NCI-H345 treated with DMSO at 0.1 percent for 48 hours (cell line): ENCODE data around the gene KRTAP4-16.
"Not testable (repeated sequence)": the region's sequence is repeated elsewhere in the genome, so short reads cannot be mapped to it uniquely, and the experiment has no call there.

Experiments used
- DNase-seq: peaks from one replicate; lab custom pipeline; 2025; ENCODE audit not compliant: unreplicated experiment; lab: John Stamatoyannopoulos, UW

The KRTAP4-16 gene

GRCh38 chr17:41101586-41102259 lies at the start of gene KRTAP4-16:
Gene KRTAP4-16, minus strand, starts transcription at chr17:41102209. Its CDS starts 0 bp downstream, at chr17:41102209.
- no peak for DNase-seq

GRCh38 chr17:41151525-41151924 lies 49.5 kb upstream of the KRTAP4-16 start:
- no peak for DNase-seq

DNA sequence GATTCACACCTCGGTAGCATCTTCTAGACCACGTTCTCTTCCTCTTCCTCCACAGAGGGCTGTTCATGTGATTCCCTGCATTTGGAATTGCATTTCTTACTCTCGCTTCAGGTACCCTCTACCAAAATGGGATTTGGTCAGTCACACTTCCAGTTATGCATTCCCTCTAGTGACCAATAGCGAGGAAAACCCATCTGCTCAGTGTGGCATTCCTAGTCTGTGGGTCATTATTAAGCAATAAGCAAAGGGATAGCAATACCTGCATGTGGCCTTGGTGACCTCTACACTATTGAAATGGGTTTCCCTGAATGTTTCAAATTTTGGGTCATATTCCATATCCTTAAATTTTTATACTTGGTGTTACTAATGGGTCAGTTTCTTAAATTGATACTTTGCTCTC lies 48.0 kb upstream of the KRTAP4-16 start:
- no peak for DNase-seq

DNA sequence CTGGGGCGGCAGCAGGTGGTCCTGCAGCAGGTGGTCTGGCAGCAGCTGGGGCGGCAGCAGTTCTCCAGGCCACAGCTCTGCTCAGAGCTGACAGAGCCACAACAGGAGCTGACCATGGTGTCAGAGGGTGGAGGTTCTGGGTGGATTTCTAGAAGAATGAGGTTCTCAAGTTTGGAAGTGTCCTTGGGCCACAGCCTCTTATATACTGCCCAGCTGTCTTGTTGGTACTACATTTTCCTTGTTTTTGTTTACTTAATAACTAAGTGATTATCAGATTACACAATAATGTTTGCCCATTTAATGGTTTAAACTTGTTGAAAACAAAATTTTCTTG lies 47.6 kb upstream of the KRTAP4-16 start, which contains the start of gene KRTAP4-5:
Gene KRTAP4-5, minus strand, starts transcription at position 174 of the 334 bp plus-strand sequence. Its CDS starts 58 bp downstream, at position 116.
- DNase-seq: no peak

DNA sequence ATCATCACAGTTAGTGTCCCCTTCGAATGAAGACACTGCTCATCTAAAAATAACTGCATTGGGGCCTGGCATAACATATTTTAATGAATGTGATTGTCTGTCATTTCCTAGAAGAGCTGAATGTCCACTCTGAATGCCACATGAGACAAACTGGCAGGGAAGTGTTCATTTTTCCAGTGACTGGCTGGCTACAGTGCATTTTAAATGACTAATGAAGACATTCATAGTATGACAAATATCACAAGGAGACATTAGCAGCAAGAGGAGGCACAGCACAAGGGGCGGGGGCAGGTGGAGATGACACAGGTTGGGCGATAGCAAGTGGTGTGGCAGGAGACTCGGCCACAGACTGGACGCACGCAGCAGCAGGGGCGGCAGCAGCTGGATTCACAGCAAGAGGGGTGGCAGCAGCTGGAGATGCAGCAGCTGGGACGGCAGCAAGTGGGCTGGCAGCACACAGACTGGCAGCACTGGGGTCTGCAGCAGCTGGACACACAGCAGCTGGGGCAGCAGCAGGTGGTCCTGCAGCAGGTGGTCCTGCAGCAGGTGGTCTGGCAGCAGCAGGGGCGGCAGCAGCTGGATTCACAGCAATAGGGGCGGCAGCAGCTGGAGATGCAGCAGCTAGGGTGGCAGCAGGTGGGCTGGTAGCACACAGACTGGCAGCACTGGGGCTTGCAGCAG lies 47.1 kb upstream of the KRTAP4-16 start:
- DNase-seq: not testable (repeated sequence)

DNA sequence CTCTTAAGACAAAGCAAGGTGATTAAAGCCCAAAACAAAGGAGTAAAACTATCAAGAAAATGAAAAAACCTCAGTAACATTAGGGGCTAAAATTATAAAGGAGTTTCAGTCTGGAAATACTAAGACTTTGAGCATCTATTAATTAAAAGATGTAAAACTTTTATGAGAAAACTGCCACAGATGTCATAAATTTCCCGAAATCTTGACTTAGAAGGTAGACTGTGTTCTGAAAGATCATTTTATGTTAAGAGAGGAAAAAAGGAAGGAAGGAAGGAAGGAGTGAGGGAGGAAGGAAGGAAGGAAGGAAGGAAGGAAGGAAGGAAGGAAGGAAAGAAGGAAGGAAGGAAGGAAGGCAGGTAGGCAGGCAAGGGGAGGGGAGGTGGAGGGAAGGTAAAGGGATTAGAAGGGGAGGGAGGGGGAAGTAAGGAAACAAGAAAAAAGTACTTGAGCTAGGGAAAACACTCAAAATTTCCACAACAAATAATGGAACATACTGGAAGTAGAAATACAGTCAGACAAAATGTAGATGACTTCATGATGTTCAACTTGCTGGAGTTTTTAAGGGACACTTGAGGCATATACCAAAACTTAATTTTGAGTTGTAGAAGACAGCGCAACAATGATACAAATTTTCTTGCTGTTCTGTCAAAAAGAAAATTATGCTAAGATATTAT lies 45.7 kb upstream of the KRTAP4-16 start:
- no peak for DNase-seq

DNA sequence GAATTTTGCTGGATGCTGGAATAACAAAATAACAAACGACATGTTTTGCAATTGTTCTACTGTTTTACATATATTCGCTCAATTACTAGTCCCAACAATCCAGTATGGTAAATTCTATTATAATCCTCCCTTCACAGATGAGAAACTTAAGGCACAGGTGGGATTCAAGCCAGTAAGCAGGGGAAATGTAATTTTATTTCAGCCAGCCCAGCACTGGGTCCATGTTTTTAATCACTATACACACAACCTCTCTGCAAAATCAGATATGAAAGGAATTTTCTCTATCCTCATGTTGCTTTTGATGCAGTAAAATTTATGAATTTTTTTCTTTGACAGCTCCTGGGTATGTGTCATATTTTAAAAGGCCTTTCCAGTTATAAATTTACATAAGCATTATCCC lies 43.3 kb upstream of the KRTAP4-16 start:
- no peak for DNase-seq

GRCh38 chr17:41144846-41145245 lies 42.8 kb upstream of the KRTAP4-16 start:
- DNase-seq: no peak

DNA sequence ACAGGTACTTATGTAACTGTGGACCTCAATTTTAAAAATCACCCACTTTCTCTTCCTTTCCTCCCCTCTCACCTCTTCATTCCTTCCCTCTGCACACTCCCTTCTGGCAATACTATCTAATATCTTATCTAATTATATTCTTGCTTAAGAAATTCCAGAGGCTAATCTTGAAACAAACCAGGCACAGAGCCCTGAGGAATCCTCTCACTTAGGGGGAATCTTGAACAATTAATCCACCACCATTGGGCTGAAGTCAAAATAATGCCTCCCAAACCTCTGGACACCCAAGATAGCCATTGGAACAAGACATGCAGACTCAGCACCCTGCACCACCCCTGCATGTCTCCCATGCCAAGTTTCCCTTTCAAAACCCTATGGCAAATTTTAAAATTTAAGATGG lies 39.4 kb upstream of the KRTAP4-16 start:
- no peak for DNase-seq

DNA sequence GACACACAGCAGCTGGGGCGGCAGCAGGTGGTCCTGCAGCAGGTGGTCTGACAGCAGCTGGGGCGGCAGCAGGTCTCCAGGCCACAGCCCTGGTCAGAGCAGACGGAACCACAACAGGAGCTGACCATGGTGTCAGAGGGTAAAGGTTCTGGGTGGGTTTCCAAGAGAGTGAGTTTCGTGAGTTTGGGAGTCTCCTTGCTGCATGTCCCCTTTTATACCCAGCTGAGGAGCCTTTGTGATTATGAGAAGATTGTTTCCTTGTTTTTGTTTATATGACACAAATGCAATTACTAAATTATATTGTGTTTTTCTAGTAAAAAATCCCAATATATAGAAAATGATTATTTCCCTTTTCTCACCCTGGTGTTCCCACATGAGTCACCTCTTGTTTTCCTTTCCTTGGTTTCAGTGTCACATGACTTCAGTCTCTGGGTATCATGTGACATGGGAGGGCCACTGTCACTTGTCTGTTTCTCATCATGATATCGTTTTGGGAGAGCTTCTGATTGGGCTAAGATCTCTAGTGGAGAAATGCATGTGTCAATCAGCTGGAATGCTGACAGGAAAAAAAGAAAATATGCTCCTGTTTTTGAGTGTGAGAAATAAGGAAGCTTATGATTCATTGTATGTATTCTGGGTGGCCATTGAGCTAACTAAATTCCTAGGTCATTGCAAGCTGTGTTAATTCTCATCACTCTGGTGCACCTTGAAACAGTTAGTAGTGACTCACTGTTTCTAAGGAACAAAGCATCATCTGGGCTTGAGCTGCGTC lies 38.5 kb upstream of the KRTAP4-16 start, which contains the start of gene KRTAP4-6:
Gene KRTAP4-6, minus strand, starts transcription at position 185 of the 772 bp plus-strand sequence. Its CDS starts 57 bp downstream, at position 128.
- DNase-seq: no peak

DNA sequence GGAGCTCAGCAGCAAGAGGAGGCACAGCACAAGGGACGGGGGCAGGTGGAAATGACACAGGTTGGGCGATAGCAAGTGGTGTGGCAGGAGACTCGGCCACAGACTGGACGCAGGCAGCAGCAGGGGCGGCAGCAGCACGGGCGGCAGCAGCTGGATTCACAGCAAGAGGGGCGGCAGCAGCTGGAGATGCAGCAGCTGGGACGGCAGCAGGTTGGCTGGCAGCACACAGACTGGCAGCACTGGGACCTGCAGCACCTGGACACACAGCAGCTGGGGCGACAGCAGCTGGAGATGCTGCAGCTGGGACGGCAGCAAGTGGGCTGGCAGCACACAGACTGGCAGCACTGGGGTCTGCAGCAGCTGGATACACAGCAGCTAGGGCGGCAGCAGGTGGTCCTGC lies 37.9 kb upstream of the KRTAP4-16 start:
- not testable (repeated sequence) for DNase-seq

GRCh38 chr17:41133880-41134735 lies 32.1 kb upstream of the KRTAP4-16 start:
- no peak for DNase-seq

DNA sequence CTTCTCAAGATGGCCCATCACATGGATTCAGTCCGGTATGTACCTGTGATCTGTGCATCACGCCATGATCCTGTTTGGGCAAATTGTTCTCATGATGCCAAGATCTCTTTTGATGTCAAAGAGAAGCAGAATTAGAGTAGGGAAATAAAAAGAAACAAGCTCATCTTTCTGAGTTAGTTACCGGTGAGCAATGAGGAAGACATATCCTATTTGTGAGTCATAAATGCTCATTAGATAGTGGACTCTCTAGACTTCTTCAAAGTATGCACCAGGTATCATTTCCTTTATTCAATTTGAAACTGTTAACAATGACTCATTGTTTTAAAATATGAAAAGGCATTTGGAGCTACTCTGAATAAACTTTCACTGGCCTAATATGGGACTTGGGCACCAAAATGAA lies 30.0 kb upstream of the KRTAP4-16 start:
- no peak for DNase-seq

GRCh38 chr17:41127371-41127770 lies 25.4 kb upstream of the KRTAP4-16 start:
- no peak for DNase-seq

DNA sequence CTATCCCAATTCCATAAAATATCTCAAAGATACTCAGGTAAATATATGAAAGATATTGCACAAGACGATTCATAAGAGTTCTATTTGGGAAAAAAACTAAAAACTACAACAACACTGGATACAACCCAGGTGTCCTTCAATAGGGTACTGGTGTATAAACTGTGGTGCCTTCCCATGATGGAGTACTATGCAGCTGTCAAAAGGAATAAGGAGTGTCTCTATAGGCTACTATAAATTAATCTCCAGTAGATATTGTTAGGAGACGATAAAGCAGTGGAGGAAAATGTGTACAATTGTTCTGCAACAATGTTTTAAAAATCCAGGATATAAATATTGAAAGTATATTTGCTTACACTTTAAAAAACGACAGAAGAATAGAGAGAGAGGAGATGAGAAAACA lies 24.4 kb upstream of the KRTAP4-16 start:
- DNase-seq: no peak

DNA sequence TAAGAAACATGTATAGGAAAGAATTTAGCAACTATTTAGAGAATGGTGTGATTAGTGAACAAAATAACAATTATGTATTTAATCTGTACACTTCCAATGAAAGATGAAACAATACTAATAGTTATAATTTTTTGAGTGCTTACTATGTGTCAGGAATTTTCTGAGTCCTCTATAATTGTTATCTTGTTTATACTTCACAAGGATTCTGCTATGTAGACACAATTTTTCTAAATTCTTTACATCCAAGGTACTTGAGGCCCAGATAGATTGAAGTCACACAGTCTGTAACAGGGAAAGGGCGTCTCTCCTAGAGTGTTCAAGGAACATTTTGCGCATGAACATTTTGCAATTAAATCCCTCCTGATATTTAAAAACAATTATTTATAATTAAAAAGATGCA lies 23.1 kb upstream of the KRTAP4-16 start:
- no peak for DNase-seq

GRCh38 chr17:41123991-41124371 lies 22.0 kb upstream of the KRTAP4-16 start, which contains the start of gene KRTAP4-12:
Gene KRTAP4-12, minus strand, starts transcription at chr17:41124182. Its CDS starts 60 bp downstream, at chr17:41124122.
- not testable (repeated sequence) for DNase-seq

DNA sequence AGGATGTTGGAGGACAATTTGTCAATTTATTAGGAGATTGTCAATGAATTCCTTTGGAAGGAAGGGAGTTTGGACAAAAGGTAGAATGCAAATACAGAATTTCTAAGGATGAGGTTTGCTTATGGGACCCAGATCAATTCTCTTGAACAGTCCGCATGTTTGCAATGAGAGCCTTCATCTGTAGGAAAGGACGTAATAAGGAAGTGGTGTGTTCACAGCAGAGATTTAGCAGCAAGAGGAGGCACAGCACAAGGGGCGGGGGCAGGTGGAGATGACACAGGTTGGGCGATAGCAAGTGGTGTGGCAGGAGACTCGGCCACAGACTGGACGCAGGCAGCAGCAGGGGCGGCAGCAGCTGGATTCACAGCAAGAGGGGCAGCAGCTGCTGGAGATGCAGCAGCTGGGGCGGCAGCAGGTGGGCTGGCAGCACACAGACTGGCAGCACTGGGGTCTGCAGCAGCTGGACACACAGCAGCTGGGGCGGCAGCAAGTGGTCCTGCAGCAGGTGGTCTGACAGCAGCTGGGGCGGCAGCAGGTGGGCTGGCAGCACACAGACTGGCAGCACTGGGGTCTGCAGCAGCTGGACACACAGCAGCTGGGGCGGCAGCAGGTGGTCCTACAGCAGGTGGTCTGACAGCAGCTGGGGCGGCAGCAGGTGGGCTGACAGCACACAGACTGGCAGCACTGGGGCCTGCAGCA lies 21.4 kb upstream of the KRTAP4-16 start:
- DNase-seq: not testable (repeated sequence)

DNA sequence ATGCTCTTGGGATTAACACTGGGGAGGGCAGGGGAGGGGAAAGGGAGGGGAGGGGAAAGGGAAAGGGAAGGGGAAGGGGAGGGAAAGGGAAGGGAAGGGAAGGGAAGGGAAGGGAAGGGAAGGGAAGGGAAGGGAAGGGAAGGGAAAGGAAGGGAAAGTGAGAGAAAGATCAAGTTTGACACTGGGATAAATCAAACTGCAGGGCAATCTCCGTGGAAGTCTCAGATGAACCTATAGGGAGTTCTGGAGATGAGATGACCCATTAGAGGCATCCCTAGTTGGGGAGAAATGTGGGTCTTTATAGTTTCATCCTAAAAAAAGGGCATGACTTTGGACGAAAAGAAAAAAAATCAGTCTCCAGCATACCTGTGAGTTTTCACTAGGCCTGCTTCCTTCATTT lies 19.7 kb upstream of the KRTAP4-16 start:
- DNase-seq: no peak
